ENCODE results near the gene AMACR. TPM values are rescaled to one million over a fixed set of nuclear protein-coding genes. Genes with fewer than 3 reads are reported as not detected.
A peak's percentile ranks its signal among the peaks of the same experiment; 100 is the strongest.

The AMACR gene
- total and polyA plus RNA-seq, 2 of the 13 experiments (the other 11 are each of a cell fraction or from before 2014, with no cell fraction given) = 8.9 to 19.7 TPM

- TF ChIP-seq HMGXB4 (CRISPR knock-in tag; IDR thresholded peaks at IDR 0.05; ENCODE audit: borderline replicate concordance in 1 of 2, low read depth in 1 of 2) (no peak), TP53 (CRISPR knock-in tag; conservative IDR thresholded peaks at IDR 0.05) (no peak), CREB3 (CRISPR knock-in tag; IDR thresholded peaks at IDR 0.05) (no peak), HNRNPLL (IDR thresholded peaks at IDR 0.05; ENCODE audit: low read depth, low read length, poor library complexity, severe bottlenecking) (no peak), NR2F1 (CRISPR knock-in tag; IDR thresholded peaks at IDR 0.05) (no peak), SP5 (CRISPR knock-in tag; IDR thresholded peaks at IDR 0.05; ENCODE audit: borderline replicate concordance, low read depth) (no peak), TFDP2 (CRISPR knock-in tag; IDR thresholded peaks at IDR 0.05) (no peak), ZNF20 (CRISPR knock-in tag; IDR thresholded peaks at IDR 0.05) (no peak), ZNF10 (CRISPR knock-in tag; IDR thresholded peaks at IDR 0.05; ENCODE audit: borderline replicate concordance, low read depth) (no peak), SMYD3 (CRISPR knock-in tag; IDR thresholded peaks at IDR 0.05) (no peak), ZNF839 (CRISPR knock-in tag; IDR thresholded peaks at IDR 0.05; ENCODE audit: borderline replicate concordance) (no peak), CBFB (CRISPR knock-in tag; IDR thresholded peaks at IDR 0.05) (no peak), PITX1 (CRISPR knock-in tag; IDR thresholded peaks at IDR 0.05) (no peak), RXRB (CRISPR knock-in tag; IDR thresholded peaks at IDR 0.05; ENCODE audit: borderline replicate concordance) (no peak), KDM4B (CRISPR knock-in tag; IDR thresholded peaks at IDR 0.05) (no peak), ZFP82 (CRISPR knock-in tag; IDR thresholded peaks at IDR 0.05; ENCODE audit: borderline replicate concordance) (no peak), ZNF556 (CRISPR knock-in tag; IDR thresholded peaks at IDR 0.05; ENCODE audit: borderline replicate concordance) (no peak), ARID5B (CRISPR knock-in tag; IDR thresholded peaks at IDR 0.05) (0 out of 2 replicates have a peak, but pooled peaks have one; percentile 20), TBX2 (CRISPR knock-in tag; IDR thresholded peaks at IDR 0.05; ENCODE audit: borderline replicate concordance) (no peak), SKI (IDR thresholded peaks at IDR 0.05; ENCODE audit: partially characterized antibody) (no peak), ZNF703 (CRISPR knock-in tag; IDR thresholded peaks at IDR 0.05; ENCODE audit: borderline replicate concordance) (no peak)
Measured at GRCh38 chr5:33992864-33993263, 15.0 kb downstream of the AMACR start (continued).
